GM13977 (cell line): ENCODE data around the gene PELI3.
"Not testable (repeated sequence)": the region's sequence is repeated elsewhere in the genome, so short reads cannot be mapped to it uniquely, and the experiment has no call there.

Source experiments
- DNase-seq: peaks from one replicate; pipeline ENCODE4 v3.0.0; 2012; ENCODE audit warnings: low spot score
- CTCF ChIP-seq: IDR thresholded peaks from 2 replicates; pipeline ENCODE4 v1.5.1; 2012; ENCODE audit warnings: mild to moderate bottlenecking, control low read depth; ENCODE audit not compliant: insufficient read depth; ENCODE audit errors: extremely low read depth, missing control alignments
- in situ Hi-C: fragments of 300-500 bp; cut with MboI; formaldehyde crosslinking; loops from one replicate; pipeline ENCODE4 v1.12.0; 2022; ENCODE audit warnings: low sequenced_read_pairs, low pct_unique_long_range_greater_than_20kb, mixed read lengths, inconsistent platforms; ENCODE audit not compliant: unreplicated experiment

Gene PELI3

GRCh38 chr11:66462010-66462409 lies 4.7 kb upstream of the PELI3 start:
- no peak for TF ChIP-seq CTCF
- no peak for DNase-seq
- in situ Hi-C loops, result no loop called here

GRCh38 chr11:66462911-66463310 lies 3.8 kb upstream of the PELI3 start:
- no peak for DNase-seq
- TF ChIP-seq CTCF, result no peak
- in situ Hi-C loops, result no loop called here

- in situ Hi-C loops, DNase-seq: not testable (repeated sequence)
Observed at GRCh38 chr11:66464116-66464515, 2.6 kb upstream of the PELI3 start.

- TF ChIP-seq CTCF, result no peak
- no peak for DNase-seq
- in situ Hi-C loops, result no loop called here
Observed at GRCh38 chr11:66464916-66465315, 1.8 kb upstream of the PELI3 start.

- no peak for DNase-seq
- TF ChIP-seq CTCF, result no peak
- in situ Hi-C loops, result no loop called here
Observed at GRCh38 chr11:66465373-66466224, 1.1 kb upstream of the PELI3 start.

GRCh38 chr11:66467034-66467659 lies 442 bp downstream of the PELI3 start:
- TF ChIP-seq CTCF, result peak; percentile 14
- peak; percentile 70 for DNase-seq
- in situ Hi-C loops, result no loop called here

GRCh38 chr11:66467756-66468155 lies 1.1 kb downstream of the PELI3 start:
- in situ Hi-C loops, result no loop called here

More at GRCh38 chr11:66467756-66468155, 1.1 kb downstream of the PELI3 start:
- TF ChIP-seq CTCF, result no peak
- DNase-seq, result no peak
